Right lobe of liver (tissue), 4 donors: Measurements from ENCODE around the gene MED15.

Experiments
- POLR2A ChIP-seq: fragments of 450-650 bp; IDR thresholded peaks from one replicate; pipeline ENCODE4 v1.6.1; 2017; ENCODE audit warnings: antibody characterized with exemption, mild to moderate bottlenecking
- TF ChIP-seq, protein P1 (sequence below), 4 donors: fragments of 200-600 bp in 3 of 4; fragments of 450-650 bp in 1 of 4; IDR thresholded peaks; one replicate each; pipeline versions ENCODE4 v1.5.1 to v1.8.0; 2016 to 2022; ENCODE audit warnings: antibody characterized with exemption in 4 of 4, mild to moderate bottlenecking in 2 of 4
- donor health status: DM: no; HTN: no; CAD: no.
- donor health status: DM: no; HTN: no; CAD: no.
- donor health status: DM: no; HTN: yes; CAD: no.

DNA sequence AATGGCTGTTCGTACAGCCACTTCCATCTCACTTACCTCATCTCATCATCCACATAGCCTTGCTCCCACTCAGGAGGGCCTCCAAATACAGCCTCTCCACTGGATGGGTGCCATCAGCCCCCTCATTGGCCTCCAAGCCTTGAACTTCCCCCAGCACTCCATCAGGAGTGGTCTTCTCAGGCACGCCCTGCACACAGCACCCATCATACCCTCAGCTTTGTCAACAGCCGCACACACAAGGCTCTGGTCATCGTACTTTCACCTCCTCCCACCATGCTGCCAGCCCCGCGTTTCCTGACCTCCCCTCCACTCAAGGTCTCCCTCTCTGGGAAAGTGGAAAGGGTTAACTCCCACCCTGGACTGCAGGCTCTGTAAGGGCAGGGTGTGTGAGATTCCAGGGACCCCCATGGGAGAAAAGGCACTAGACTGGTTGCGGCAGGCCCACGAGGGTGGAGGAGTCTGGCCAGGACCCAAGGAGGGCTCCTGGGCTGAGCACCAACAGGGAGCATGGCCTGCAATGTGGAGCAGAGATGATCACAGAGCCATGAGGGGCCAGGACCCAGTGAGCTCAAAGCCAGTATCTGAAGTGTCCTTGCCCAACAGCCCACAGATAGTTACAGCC, 48.8 kb upstream of the MED15 start:
- TF ChIP-seq, protein P1, sequence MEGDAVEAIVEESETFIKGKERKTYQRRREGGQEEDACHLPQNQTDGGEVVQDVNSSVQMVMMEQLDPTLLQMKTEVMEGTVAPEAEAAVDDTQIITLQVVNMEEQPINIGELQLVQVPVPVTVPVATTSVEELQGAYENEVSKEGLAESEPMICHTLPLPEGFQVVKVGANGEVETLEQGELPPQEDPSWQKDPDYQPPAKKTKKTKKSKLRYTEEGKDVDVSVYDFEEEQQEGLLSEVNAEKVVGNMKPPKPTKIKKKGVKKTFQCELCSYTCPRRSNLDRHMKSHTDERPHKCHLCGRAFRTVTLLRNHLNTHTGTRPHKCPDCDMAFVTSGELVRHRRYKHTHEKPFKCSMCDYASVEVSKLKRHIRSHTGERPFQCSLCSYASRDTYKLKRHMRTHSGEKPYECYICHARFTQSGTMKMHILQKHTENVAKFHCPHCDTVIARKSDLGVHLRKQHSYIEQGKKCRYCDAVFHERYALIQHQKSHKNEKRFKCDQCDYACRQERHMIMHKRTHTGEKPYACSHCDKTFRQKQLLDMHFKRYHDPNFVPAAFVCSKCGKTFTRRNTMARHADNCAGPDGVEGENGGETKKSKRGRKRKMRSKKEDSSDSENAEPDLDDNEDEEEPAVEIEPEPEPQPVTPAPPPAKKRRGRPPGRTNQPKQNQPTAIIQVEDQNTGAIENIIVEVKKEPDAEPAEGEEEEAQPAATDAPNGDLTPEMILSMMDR (IDR thresholded peaks at IDR 0.05): no peak
- no peak for TF ChIP-seq POLR2A
